Activated CD4-positive, alpha-beta T cell treated with anti-CD3 and anti-CD28 coated beads for 36 hours (primary cell): ENCODE data around the gene MALL. TPM values are rescaled to one million over a fixed set of nuclear protein-coding genes. Genes with fewer than 3 reads are reported as not detected.
A peak's percentile ranks its signal among the peaks of the same experiment; 100 is the strongest.
"Not testable (repeated sequence)": the region's sequence is repeated elsewhere in the genome, so short reads cannot be mapped to it uniquely, and the experiment has no call there.

Experiments used
- ATAC-seq: fragments of 200-7000 bp; cut with Tn5 transposase; one replicate; pipeline ENCODE4 v1.10.0; 2021; ENCODE audit warnings: mild to moderate bottlenecking, moderate library complexity
- CTCF ChIA-PET: fragments of 350-600 bp; sonication (Branson Sonifier 250); formaldehyde crosslinking; loops from one replicate; lab custom pipeline; 2021; ENCODE audit warnings: antibody characterized with exemption; lab: Charles Lee
- POLR2A ChIA-PET: fragments of 350-600 bp; sonication (Branson Sonifier 250); formaldehyde crosslinking; loops from one replicate; lab custom pipeline; 2021; ENCODE audit warnings: antibody characterized with exemption, inconsistent platforms; lab: Charles Lee
- DNase-seq: peaks from one replicate; pipeline ENCODE4 v3.0.0-alpha.2; 2020
- H3K27ac Mint-ChIP-seq: one replicate; pipeline ENCODE4 v1.8.0; 2021; ENCODE audit warnings: mixed read lengths
- H3K27me3 Mint-ChIP-seq: one replicate; pipeline ENCODE4 v1.8.0; 2021; ENCODE audit warnings: mixed read lengths
- H3K36me3 Mint-ChIP-seq: one replicate; pipeline ENCODE4 v1.8.0; 2021; ENCODE audit warnings: low read depth, mixed read lengths
- H3K4me1 Mint-ChIP-seq: one replicate; pipeline ENCODE4 v1.8.0; 2021; ENCODE audit warnings: mixed read lengths
- H3K4me3 Mint-ChIP-seq: one replicate; pipeline ENCODE4 v1.8.0; 2021; ENCODE audit warnings: mild to moderate bottlenecking, moderate library complexity, mixed read lengths
- H3K9me3 Mint-ChIP-seq: one replicate; pipeline ENCODE4 v1.8.0; 2021; ENCODE audit warnings: low read depth, mixed read lengths
- intact Hi-C, 2 experiments: fragments of 100-400 bp; cut with DNase I in 1 of 2; cut with micrococcal nuclease in 1 of 2; formaldehyde crosslinking; loops; one replicate each; pipeline versions ENCODE4 v1.14.2 to v1.15.1; 2022 to 2024; cut with DNase I, micrococcal nuclease
- total RNA-seq, 2 experiments: library from RNA; stranded (reverse); gene quantifications; one replicate each; pipeline ENCODE4 v1.2.3, GENCODE V29; 2021

The MALL gene
- total RNA-seq, result 1 to 10 TPM; 1.6 to 2.0 TPM

DNA sequence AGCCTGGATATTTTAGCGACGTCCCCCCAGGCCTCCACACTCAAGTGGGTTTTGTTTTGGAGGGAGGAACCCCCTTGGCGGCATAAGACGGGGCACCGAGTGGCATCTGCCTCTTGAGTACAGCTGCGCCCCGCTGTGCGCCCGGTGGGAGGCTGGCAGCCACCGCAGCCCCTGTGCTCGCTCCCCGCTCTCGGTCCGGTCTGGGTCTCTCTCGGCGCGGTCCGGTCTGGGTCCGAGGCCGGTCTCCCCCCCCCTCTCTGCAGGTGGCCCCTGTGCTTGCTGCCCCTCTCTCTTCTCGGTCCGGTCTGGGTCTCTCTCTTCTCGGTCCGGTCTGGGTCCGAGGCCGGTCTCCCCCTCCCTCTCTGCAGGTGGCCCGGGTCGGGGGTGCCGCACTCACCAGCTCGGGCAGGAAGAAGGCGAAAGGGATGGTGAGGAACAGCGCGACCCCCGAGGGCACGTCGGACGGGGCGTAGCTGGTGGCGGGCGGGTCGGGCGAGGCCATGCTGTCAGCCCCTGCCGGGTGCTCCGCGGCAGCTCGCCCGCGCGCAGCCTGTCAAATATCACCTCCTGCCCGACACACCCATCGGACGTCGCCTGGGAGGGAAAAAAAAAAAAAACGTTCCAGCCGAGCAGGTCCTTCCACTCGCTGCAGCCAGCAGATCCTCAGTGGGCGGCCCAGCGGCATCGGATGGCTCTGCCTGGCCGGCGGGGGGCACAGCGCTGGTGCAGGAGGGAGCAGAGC is at the start of gene MALL:
MALL (minus strand) TSS at position 532 of the 742 bp plus-strand sequence; CDS start at position 502, 30 bp downstream.
- peaks cover 2% of the 10 kb centered on the region for H3K9me3 Mint-ChIP-seq
- peaks cover 55% of the 10 kb centered on the region for H3K27me3 Mint-ChIP-seq
- ChIA-PET CTCF (interaction anchor here (0.8 to 1.3 kb wide), 2 partner anchors 9 to 42 kb away, joined by 4 to 5 read pairs; no protein-coding TSS in a partner anchor), POLR2A (no interaction called here)
- H3K4me1 Mint-ChIP-seq, result peaks cover 8% of the 10 kb centered on the region
- no peaks in the 10 kb centered on the region for H3K36me3 Mint-ChIP-seq
- intact Hi-C loops, result loop anchor here in 1 of 2 experiments (5.0 kb wide), 1 partner anchor 42 kb away; no protein-coding TSS in a partner anchor
- no peak within 1 kb of the TSS for H3K4me3 Mint-ChIP-seq
- ATAC-seq (peak; percentile 44), DNase-seq (peak; percentile 37)
- no peak within 1 kb of the TSS for H3K27ac Mint-ChIP-seq

DNA sequence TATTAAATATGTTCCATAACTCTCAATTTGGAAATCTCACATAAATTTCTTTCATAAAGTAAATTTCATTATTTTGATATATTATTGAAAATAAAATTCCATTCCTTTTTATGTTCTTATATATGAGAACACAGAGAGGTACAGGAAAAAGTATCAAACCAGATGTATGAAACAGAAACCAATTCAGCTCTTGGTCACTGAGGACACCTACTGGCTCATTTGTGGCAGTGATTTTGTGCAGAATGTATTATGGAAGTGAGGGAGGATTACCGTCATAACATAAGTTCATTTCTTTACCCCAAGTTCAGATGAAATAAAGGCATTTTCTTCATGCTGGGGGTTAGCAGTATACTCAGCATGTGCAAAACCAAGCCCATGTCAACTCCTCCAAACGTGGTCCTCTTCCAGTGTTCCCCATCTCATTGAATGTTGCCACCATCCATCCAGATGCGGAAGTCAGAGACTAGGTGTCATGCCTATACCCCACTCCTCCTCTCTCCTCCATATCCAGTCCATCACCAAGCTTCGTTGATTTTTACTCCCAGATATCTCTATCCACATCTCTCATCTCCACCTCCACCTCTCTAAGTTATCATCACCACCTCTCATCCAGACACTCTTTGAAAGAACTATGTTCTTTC is 41.7 kb upstream of the MALL start:
- peaks cover 2% of the 10 kb centered on the region for H3K27me3 Mint-ChIP-seq
- peaks cover 37% of the 10 kb centered on the region for H3K4me1 Mint-ChIP-seq
- peak; percentile 44 for DNase-seq
- H3K9me3 Mint-ChIP-seq, result peaks cover 18% of the 10 kb centered on the region
- H3K27ac Mint-ChIP-seq, result no peak overlapping the region
- no peak overlapping the region for H3K4me3 Mint-ChIP-seq
- peaks cover 27% of the 10 kb centered on the region for H3K36me3 Mint-ChIP-seq
- ChIA-PET CTCF (interaction anchor here (0.7 to 2.1 kb wide), 9 partner anchors 9 to 535 kb away, joined by 3 to 10 read pairs (median 3); no protein-coding TSS in a partner anchor), POLR2A (no interaction called here)
- ATAC-seq, result peak; percentile 83
- intact Hi-C loops, result loop anchor here in 1 of 2 experiments (2.0 to 10.0 kb wide), 3 partner anchors 40 to 588 kb away; partner anchors contain the start of genes MALL and NPHP1

DNA sequence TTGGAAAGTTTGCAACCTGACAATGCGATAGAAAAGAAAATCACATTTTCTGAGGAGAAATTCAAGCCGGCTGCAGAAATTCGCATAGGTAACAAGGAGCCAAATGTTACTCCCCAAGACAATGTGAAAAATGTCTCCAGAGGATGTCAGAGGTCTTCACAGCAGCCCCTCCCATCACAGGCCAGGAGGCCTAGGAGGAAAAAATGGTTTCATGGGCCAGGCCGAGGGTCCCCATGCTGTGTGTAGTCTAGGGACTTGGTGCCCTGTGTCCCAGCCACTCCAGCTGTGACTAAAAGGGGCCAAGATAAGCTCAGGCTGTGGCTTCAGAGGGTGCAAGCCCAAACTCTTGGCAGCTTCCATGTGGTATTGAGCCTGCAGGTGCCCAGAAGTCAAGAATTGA is 39.2 kb upstream of the MALL start:
- ATAC-seq, DNase-seq, H3K27me3 Mint-ChIP-seq, H3K4me3 Mint-ChIP-seq, H3K27ac Mint-ChIP-seq, POLR2A ChIA-PET: not testable (repeated sequence)
- H3K9me3 Mint-ChIP-seq, result peaks cover 18% of the 10 kb centered on the region
- CTCF ChIA-PET, result interaction anchor here (0.7 to 0.9 kb wide), 2 partner anchors 7 to 57 kb away, joined by 3 read pairs; no protein-coding TSS in a partner anchor
- H3K36me3 Mint-ChIP-seq, result peaks cover 27% of the 10 kb centered on the region
- intact Hi-C loops, result loop anchor here in 1 of 2 experiments (5.0 to 10.0 kb wide), 2 partner anchors 38 to 590 kb away; partner anchors contain the start of gene MALL
- H3K4me1 Mint-ChIP-seq, result peaks cover 46% of the 10 kb centered on the region

DNA sequence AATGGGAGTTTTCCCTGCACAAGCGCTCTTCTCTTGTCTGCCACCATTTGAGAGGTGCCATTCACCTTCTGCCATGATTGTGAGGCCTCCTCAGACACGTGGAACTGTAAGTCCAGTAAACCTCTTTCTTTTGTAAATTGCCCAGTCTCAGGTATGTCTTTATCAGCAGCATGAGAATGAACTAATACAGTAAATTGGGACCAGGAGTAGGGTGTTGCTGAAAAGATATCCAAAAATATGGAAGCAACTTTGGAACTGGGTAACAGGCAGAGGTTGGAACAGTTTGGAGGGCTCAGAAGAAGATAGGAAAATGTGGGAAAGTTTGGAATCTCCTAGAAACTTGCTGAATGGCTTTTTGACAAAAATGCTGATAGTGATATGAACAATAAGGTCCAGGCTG is 38.6 kb upstream of the MALL start:
- H3K4me3 Mint-ChIP-seq, POLR2A ChIA-PET, DNase-seq, ATAC-seq, H3K27me3 Mint-ChIP-seq, CTCF ChIA-PET: not testable (repeated sequence)
- H3K9me3 Mint-ChIP-seq, result peaks cover 18% of the 10 kb centered on the region
- H3K4me1 Mint-ChIP-seq, result peaks cover 51% of the 10 kb centered on the region
- H3K27ac Mint-ChIP-seq, result peak overlapping the region; percentile 32
- peaks cover 27% of the 10 kb centered on the region for H3K36me3 Mint-ChIP-seq
- intact Hi-C loops, result loop anchor here in 1 of 2 experiments (10.0 kb wide), 1 partner anchor 591 kb away; no protein-coding TSS in a partner anchor

- CTCF ChIA-PET, result no interaction called here
- peak overlapping the region; percentile 23 for H3K27ac Mint-ChIP-seq
Measured at GRCh38 chr2:110153416-110153815, 37.8 kb upstream of the MALL start.

DNA sequence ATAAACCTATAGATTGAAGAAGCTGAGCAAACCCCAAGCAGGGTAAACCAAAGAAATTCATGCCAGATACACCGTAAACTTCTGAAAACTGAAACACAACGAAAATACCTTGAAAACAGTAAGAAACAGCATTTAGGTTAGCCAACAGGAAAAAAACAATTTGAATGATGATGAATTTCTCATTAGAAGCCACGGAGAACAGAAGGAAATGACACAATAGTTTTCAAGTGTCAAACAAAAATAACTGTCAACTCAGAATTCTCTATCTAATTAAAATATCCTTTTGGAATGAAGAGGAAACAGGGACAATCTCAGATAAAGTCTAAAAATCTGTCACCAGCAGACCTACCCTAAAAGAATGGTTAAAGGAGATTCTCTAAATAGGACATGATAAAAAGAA is 37.3 kb upstream of the MALL start:
- Mint-ChIP-seq H3K36me3 (peaks cover 27% of the 10 kb centered on the region), H3K27me3 (peaks cover 2% of the 10 kb centered on the region)
- intact Hi-C loops, result loop anchor here in 1 of 2 experiments (10.0 kb wide), 1 partner anchor 592 kb away; no protein-coding TSS in a partner anchor

More at GRCh38 chr2:110153416-110153815, 37.8 kb upstream of the MALL start:
- DNase-seq (no peak), ATAC-seq (no peak)
- Mint-ChIP-seq H3K4me1 (peaks cover 57% of the 10 kb centered on the region), H3K27me3 (peaks cover 2% of the 10 kb centered on the region), H3K4me3 (no peak overlapping the region), H3K9me3 (peaks cover 20% of the 10 kb centered on the region), H3K36me3 (peaks cover 27% of the 10 kb centered on the region)
- intact Hi-C loops, result loop anchor here in 1 of 2 experiments (10.0 kb wide), 1 partner anchor 591 kb away; no protein-coding TSS in a partner anchor
- POLR2A ChIA-PET, result no interaction called here

DNA sequence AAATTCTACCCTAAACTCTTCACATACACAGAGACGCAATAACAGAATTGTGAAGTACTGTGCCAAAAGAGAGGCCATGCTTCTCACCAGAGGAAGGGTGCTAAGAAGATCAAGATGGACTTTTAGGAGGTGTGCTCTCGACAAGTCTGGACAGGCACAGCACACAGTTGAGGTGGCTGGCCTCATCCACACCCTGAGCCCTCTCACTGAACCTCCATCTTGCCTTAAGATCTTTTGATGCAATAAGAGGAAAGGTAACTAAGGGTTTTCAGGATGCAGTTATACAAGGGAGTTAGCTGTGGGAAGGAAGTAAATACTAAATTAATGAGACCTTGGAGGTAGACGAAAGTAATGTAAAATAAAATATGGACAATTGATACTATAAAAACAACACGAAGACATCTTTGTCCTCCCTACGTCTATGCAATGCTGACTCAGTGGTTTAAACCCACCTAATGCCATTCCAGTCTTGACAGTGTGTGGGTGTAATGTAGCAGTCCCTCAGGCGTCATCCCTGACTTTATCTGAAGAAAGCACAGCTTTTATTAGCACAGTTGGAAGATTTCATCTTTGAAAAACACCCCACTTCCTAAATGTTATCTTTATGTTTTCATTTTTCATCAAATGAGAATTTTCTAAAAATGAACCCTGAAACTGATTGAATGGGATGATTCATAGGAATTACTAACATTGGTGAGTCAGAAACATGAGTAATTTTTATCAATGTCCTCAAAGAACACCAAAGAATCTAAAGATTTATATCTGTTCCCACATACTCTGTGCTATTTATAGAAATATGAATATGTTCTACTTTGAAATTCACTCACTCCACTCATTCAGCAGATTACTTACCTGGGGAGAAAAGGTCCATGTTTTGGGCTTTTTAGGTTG is 34.0 kb upstream of the MALL start:
- Mint-ChIP-seq H3K4me3 (no peak overlapping the region), H3K9me3 (peaks cover 10% of the 10 kb centered on the region), H3K4me1 (peaks cover 62% of the 10 kb centered on the region), H3K27ac (peak overlapping the region; percentile 87), H3K27me3 (peaks cover 2% of the 10 kb centered on the region), H3K36me3 (peaks cover 13% of the 10 kb centered on the region)
- ATAC-seq, result peak; percentile 80
- DNase-seq, result no peak
- ChIA-PET POLR2A (no interaction called here), CTCF (interaction anchor here (1.2 kb wide), 1 partner anchor 18 kb away, joined by 4 read pairs; no protein-coding TSS in a partner anchor)
- intact Hi-C loops, result loop anchor here (1.0 to 10.0 kb wide), 3 partner anchors 15 to 595 kb away; no protein-coding TSS in a partner anchor

More for the DNA sequence above, 37.3 kb upstream of the MALL start:
- ChIA-PET POLR2A (no interaction called here), CTCF (no interaction called here)
- Mint-ChIP-seq H3K27ac (peak overlapping the region; percentile 7), H3K9me3 (peaks cover 22% of the 10 kb centered on the region), H3K4me3 (no peak overlapping the region), H3K4me1 (peaks cover 60% of the 10 kb centered on the region)
- DNase-seq (no peak), ATAC-seq (no peak)

- Mint-ChIP-seq H3K9me3 (peaks cover 4% of the 10 kb centered on the region), H3K27me3 (peaks cover 5% of the 10 kb centered on the region), H3K27ac (peak overlapping the region; percentile 64), H3K36me3 (no peaks in the 10 kb centered on the region), H3K4me3 (no peak overlapping the region), H3K4me1 (peaks cover 43% of the 10 kb centered on the region)
- ChIA-PET CTCF (interaction anchor here (0.7 kb wide), 1 partner anchor 8 kb away, joined by 3 read pairs; no protein-coding TSS in a partner anchor), POLR2A (no interaction called here)
- no peak for DNase-seq
- ATAC-seq, result peak; percentile 46
- intact Hi-C loops, result no loop called here
Measured at GRCh38 chr2:110146945-110147332, 31.3 kb upstream of the MALL start.

DNA sequence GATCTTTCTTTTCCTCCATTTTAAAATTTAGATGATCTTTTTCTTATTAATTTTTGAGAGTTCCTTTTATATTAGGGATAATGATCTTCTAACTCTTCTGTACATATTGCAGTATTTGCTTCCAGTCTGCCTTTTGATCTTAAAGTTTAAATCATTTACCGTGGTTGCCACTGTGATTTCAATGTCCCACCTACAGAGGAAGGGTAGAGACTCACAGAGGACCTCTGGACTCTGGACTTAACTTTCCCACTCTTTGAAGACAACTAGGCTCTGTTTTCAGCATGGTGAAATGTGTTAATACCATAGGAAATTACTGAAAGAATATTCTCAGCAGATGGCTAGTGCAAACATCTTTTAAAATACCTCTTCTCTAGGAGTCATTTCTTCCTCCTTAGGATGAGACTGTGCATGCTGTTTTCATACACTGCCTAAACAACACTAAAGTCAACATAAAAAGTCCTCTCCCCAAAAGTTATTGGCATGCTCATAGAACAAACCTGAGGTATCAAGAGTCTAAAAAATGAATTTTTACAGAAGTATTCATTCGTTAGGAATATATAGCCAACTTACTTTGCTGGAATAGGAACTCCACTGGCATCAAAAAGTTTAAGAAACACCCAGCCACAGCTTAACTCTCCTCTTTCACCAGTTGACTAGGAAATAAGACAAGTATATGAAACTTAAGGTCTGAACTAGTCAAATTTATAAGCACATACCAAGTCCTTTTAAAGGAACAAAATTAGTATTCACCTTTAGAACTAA is 30.7 kb upstream of the MALL start:
- Mint-ChIP-seq H3K4me3 (no peak overlapping the region), H3K27ac (peak overlapping the region; percentile 64), H3K27me3 (peaks cover 5% of the 10 kb centered on the region), H3K9me3 (peaks cover 4% of the 10 kb centered on the region), H3K4me1 (peaks cover 40% of the 10 kb centered on the region), H3K36me3 (no peaks in the 10 kb centered on the region)
- no peak for DNase-seq
- intact Hi-C loops, result no loop called here
- POLR2A ChIA-PET, result no interaction called here
- CTCF ChIA-PET, result no interaction called here
- no peak for ATAC-seq

- H3K27ac Mint-ChIP-seq, result no peak overlapping the region
- peaks cover 29% of the 10 kb centered on the region for H3K4me1 Mint-ChIP-seq
- no peaks in the 10 kb centered on the region for H3K36me3 Mint-ChIP-seq
- POLR2A ChIA-PET, result no interaction called here
- peaks cover 5% of the 10 kb centered on the region for H3K27me3 Mint-ChIP-seq
- CTCF ChIA-PET, result no interaction called here
- ATAC-seq (no peak), DNase-seq (no peak)
- intact Hi-C loops, result no loop called here
- H3K9me3 Mint-ChIP-seq, result peaks cover 4% of the 10 kb centered on the region
- H3K4me3 Mint-ChIP-seq, result no peak overlapping the region
Measured at GRCh38 chr2:110143982-110144381, 28.4 kb upstream of the MALL start.
